ENCODE results near the gene FBLN5.
A peak's percentile ranks its signal among the peaks of the same experiment; 100 is the strongest.

The FBLN5 gene

DNA sequence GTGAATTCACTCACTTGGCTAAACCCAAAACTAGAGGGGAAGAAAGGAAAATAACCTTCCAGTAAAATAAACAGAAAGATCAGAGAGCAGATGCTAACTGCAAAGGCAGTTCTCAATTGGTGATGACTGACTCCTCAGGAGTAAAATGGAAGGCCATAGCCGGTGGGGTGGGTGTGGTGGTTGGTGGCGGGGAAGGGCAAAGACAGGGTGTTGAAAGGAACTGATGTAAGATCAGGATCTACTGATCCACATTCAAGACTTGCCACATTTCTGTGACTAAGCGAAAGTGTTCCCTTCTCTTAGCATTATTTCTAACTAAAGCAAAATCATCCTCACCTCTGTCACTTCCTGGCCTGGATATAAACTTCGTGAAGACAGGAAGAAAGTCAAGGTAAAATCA is 53.8 kb downstream of the FBLN5 start:
- POLR2A ChIA-PET = no interaction called here
- TF ChIP-seq L3MBTL2 (conservative IDR thresholded peaks at IDR 0.05) = no peak
- no peak for DNase-seq (ENCODE audit: extremely low spot score)
- CTCF ChIA-PET = interaction anchor here (0.8 to 0.9 kb wide), 2 partner anchors 11 to 12 kb away, joined by 3 read pairs; no protein-coding TSS in a partner anchor

DNA sequence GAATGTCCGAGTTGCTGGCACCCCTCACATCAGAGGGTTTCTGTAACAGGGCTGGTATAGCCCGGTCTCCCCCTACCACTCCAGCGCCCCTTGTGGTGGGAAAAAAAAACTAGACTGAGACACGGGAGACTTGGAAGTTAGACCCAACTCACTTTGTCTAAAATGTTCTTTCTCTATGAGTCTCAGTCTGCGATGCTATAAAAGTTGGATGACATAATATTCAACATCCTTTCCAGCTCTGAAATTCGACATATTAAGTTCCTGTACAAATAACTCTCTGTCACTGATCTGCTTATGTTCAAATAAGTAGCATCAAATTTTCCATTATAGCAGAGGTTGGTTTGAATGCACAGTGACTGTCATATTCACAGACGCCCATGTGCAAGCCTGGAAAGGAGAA is 54.5 kb downstream of the FBLN5 start:
- no peak for TF ChIP-seq ARNT (IDR thresholded peaks at IDR 0.05)
- no peak for TF ChIP-seq FOXM1 (IDR thresholded peaks at IDR 0.05; ENCODE audit: borderline replicate concordance)
- no peak for TF ChIP-seq SP1 (IDR thresholded peaks at IDR 0.05)
- no peak for TF ChIP-seq BHLHE40 (IDR thresholded peaks at IDR 0.05; ENCODE audit: borderline replicate concordance)
- no peak for TF ChIP-seq SUZ12 (IDR thresholded peaks at IDR 0.05)
- TF ChIP-seq NFRKB (IDR thresholded peaks at IDR 0.05) = no peak
- no peak for TF ChIP-seq ELF4 (IDR thresholded peaks at IDR 0.05)
- TF ChIP-seq FOXK2 (IDR thresholded peaks at IDR 0.05) = no peak
- TF ChIP-seq LEF1 (IDR thresholded peaks at IDR 0.05; ENCODE audit: borderline replicate concordance) = no peak
- no peak for TF ChIP-seq PKNOX1 (IDR thresholded peaks at IDR 0.05)
- no peak for TF ChIP-seq HDGF (IDR thresholded peaks at IDR 0.05; ENCODE audit: borderline replicate concordance)
- no peak for TF ChIP-seq L3MBTL2 (conservative IDR thresholded peaks at IDR 0.05)
- TF ChIP-seq TARDBP (IDR thresholded peaks at IDR 0.05) = no peak
- TF ChIP-seq FOXA1 (IDR thresholded peaks at IDR 0.05) = no peak
- TF ChIP-seq CTBP1 (IDR thresholded peaks at IDR 0.05; ENCODE audit: borderline replicate concordance) = no peak
- TF ChIP-seq ZNF384 (IDR thresholded peaks at IDR 0.05) = no peak
- POLR2A ChIA-PET = no interaction called here
- peak; percentile 72 for DNase-seq (ENCODE audit: extremely low spot score)
- CTCF ChIA-PET = interaction anchor here (0.8 to 0.9 kb wide), 3 partner anchors 10 to 30 kb away, joined by 3 to 4 read pairs (median 3); no protein-coding TSS in a partner anchor

DNA sequence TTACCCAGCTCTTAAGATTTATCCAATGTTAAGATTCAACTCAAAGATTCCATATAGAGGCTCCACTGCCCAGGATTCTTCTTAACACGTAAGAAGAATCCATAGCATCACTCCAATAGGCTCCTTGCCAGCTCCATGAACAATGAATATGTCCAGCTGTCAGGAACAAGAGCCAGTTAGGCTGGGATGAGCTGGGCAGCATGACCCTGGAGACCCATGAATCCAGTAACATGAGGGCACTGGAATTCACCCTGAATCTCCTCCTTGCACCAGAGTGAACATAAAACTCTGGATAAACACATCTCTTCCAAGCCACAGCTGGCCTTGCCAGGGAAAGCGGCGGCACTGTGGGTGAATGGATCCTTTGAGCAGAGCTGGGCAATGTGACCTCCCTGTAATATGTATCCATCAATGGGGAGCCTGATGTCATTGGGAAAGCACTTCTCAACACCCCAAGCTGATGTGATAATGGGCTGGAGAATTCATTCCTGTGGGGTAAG is 55.7 kb downstream of the FBLN5 start:
- TF ChIP-seq ELF4 (IDR thresholded peaks at IDR 0.05) = no peak
- TF ChIP-seq FOXK2 (IDR thresholded peaks at IDR 0.05) = no peak
- TF ChIP-seq TARDBP (IDR thresholded peaks at IDR 0.05) = no peak
- no peak for TF ChIP-seq ARNT (IDR thresholded peaks at IDR 0.05)
- TF ChIP-seq PKNOX1 (IDR thresholded peaks at IDR 0.05) = no peak
- TF ChIP-seq SUZ12 (IDR thresholded peaks at IDR 0.05) = no peak
- TF ChIP-seq FOXA1 (IDR thresholded peaks at IDR 0.05) = no peak
- TF ChIP-seq FOXM1 (IDR thresholded peaks at IDR 0.05; ENCODE audit: borderline replicate concordance) = no peak
- no peak for TF ChIP-seq LEF1 (IDR thresholded peaks at IDR 0.05; ENCODE audit: borderline replicate concordance)
- no peak for TF ChIP-seq BHLHE40 (IDR thresholded peaks at IDR 0.05; ENCODE audit: borderline replicate concordance)
- no peak for TF ChIP-seq SP1 (IDR thresholded peaks at IDR 0.05)
- ChIA-PET CTCF (interaction anchor here (1.1 to 1.3 kb wide), 2 partner anchors 10 to 20 kb away, joined by 3 to 6 read pairs; no protein-coding TSS in a partner anchor), POLR2A (no interaction called here)
- no peak for DNase-seq (ENCODE audit: extremely low spot score)

DNA sequence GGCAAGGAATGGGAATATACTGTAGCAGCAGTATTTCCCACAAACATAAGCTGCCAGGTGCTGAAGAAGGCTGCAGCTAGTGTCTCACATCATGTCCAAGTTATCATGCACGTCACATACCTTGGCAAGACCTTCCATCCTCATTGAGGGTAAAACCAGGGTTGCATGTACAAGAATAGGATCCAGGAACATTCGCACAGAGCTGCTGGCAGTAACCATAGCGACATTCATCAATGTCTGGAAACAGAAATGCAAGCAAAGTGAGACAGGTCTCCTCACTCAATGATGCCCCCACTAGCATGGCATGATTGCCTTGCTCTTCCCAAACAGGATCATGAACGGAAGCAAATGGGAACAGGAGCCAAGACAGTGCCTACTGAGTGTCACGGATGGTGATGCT is 56.4 kb downstream of the FBLN5 start:
- POLR2A ChIA-PET = no interaction called here
- no peak for TF ChIP-seq CTBP1 (IDR thresholded peaks at IDR 0.05; ENCODE audit: borderline replicate concordance)
- no peak for TF ChIP-seq NFRKB (IDR thresholded peaks at IDR 0.05)
- TF ChIP-seq SP1 (IDR thresholded peaks at IDR 0.05) = no peak
- no peak for TF ChIP-seq ARNT (IDR thresholded peaks at IDR 0.05)
- no peak for TF ChIP-seq FOXA1 (IDR thresholded peaks at IDR 0.05)
- TF ChIP-seq BHLHE40 (IDR thresholded peaks at IDR 0.05; ENCODE audit: borderline replicate concordance) = no peak
- no peak for TF ChIP-seq FOXM1 (IDR thresholded peaks at IDR 0.05; ENCODE audit: borderline replicate concordance)
- no peak for TF ChIP-seq PKNOX1 (IDR thresholded peaks at IDR 0.05)
- no peak for TF ChIP-seq ZNF384 (IDR thresholded peaks at IDR 0.05)
- TF ChIP-seq FOXK2 (IDR thresholded peaks at IDR 0.05) = no peak
- TF ChIP-seq LEF1 (IDR thresholded peaks at IDR 0.05; ENCODE audit: borderline replicate concordance) = no peak
- TF ChIP-seq ELF4 (IDR thresholded peaks at IDR 0.05) = no peak
- no peak for TF ChIP-seq SUZ12 (IDR thresholded peaks at IDR 0.05)
- TF ChIP-seq HDGF (IDR thresholded peaks at IDR 0.05; ENCODE audit: borderline replicate concordance) = no peak
- no peak for TF ChIP-seq L3MBTL2 (conservative IDR thresholded peaks at IDR 0.05)
- no peak for TF ChIP-seq TARDBP (IDR thresholded peaks at IDR 0.05)
- CTCF ChIA-PET = interaction anchor here (1.1 to 1.3 kb wide), 2 partner anchors 10 to 20 kb away, joined by 3 to 6 read pairs; no protein-coding TSS in a partner anchor
- DNase-seq (ENCODE audit: extremely low spot score) = no peak

DNA sequence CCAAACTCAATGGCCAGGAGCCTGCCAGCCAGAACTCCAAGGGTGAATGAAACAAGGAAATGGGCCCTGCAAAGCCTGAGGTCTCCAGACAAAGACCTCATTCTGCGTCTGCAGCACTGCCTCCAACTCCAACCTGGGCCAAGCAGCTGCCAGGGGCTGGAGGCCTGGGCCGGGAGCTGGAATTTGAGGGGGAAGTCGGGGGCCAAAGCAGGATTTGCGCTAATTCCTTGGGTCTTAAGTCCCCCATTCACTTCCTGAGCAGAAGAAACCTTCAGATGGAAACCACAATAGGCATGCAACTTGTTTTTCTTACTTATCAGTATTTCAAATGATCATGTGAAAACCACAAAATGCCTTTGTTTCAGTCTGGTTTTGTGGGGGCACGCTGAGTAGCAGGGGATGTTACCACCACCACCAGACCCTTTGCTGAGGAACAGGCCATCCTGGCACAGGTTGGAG is 57.2 kb downstream of the FBLN5 start:
- POLR2A ChIA-PET = no interaction called here
- no peak for DNase-seq (ENCODE audit: extremely low spot score)
- TF ChIP-seq CTBP1 (IDR thresholded peaks at IDR 0.05; ENCODE audit: borderline replicate concordance) (no peak), L3MBTL2 (conservative IDR thresholded peaks at IDR 0.05) (no peak), PKNOX1 (IDR thresholded peaks at IDR 0.05) (no peak), ZNF384 (IDR thresholded peaks at IDR 0.05) (no peak), SUZ12 (IDR thresholded peaks at IDR 0.05) (no peak), TARDBP (IDR thresholded peaks at IDR 0.05) (no peak), LEF1 (IDR thresholded peaks at IDR 0.05; ENCODE audit: borderline replicate concordance) (no peak), NFRKB (IDR thresholded peaks at IDR 0.05) (no peak), SP1 (IDR thresholded peaks at IDR 0.05) (no peak), HDGF (IDR thresholded peaks at IDR 0.05; ENCODE audit: borderline replicate concordance) (no peak), ARNT (IDR thresholded peaks at IDR 0.05) (no peak), FOXA1 (IDR thresholded peaks at IDR 0.05) (no peak), FOXM1 (IDR thresholded peaks at IDR 0.05; ENCODE audit: borderline replicate concordance) (no peak), BHLHE40 (IDR thresholded peaks at IDR 0.05; ENCODE audit: borderline replicate concordance) (no peak), FOXK2 (IDR thresholded peaks at IDR 0.05) (no peak), ELF4 (IDR thresholded peaks at IDR 0.05) (no peak)
- CTCF ChIA-PET = no interaction called here
